ENCODE data around the gene MYBBP1A.
"Not testable (repeated sequence)": the region's sequence is repeated elsewhere in the genome, so short reads cannot be mapped to it uniquely, and the experiment has no call there.

The MYBBP1A gene

GRCh38 chr17:4588391-4588790 lies 33.2 kb upstream of the MYBBP1A start:
- DNase-seq (ENCODE audit: low spot score): no peak

DNA sequence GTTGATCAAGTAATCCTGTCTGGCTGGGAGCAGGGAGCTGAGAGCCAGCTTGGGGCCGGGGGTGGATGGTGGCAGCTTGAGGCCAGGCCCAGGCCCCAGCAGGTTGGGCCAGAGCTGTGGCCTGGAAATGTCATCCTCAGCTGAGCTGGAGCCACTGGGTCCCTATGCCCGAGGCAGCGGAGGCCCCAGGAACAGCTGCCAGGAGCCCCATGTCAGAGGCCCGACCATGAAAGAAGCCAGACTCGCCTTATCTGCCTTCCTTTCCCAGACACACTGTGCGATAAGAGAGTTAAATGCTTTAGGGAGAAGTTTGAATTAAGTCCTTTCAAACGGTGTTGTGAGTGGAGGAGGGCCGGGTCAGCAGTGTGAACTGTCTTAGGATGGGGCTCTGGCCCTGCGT lies 32.6 kb upstream of the MYBBP1A start:
- no peak for DNase-seq (ENCODE audit: low spot score)

- no peak for DNase-seq (ENCODE audit: low spot score)
These were observed 32.0 kb upstream of the MYBBP1A start for GRCh38 chr17:4587195-4587594.

GRCh38 chr17:4586043-4586442 lies 30.9 kb upstream of the MYBBP1A start:
- DNase-seq (ENCODE audit: low spot score): no peak

- no peak for DNase-seq (ENCODE audit: low spot score)
These were observed 30.4 kb upstream of the MYBBP1A start for GRCh38 chr17:4585638-4585994.

DNA sequence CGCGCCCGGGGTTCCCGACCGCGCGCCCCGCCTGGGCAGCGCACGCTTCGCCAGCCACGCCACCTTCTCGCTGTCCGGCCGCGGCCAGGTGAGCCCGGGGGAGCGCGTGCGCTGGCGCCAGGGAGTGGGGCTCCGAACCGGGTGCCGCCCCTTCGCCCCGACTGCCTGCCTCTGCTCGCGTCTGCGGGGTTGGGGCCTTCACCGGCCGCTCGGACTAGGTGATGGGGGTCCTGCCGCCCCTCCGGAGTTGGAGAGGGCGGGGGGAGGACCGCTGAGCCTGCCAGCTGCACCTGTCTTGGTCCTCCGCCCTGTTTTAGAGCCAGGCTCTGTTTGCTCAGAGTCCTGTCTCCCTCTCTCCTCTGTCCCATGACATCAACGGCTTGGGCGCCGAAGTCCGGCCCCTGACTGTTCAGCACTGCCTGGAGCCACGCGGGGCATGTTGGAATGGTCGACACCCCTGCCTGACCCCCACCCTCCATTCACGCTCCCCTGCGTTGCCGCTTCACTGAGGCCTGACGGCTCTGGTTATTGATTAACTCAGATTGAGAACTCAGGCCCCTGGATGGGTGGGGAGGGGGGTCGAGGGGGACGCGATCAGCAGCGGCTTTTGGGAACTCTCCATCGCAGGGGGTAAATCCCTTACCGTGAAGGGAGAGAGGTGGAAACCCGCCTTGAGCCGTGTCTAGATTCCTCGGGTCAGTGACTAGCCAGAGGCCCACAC lies 29.9 kb upstream of the MYBBP1A start:
- no peak for DNase-seq (ENCODE audit: low spot score)

DNA sequence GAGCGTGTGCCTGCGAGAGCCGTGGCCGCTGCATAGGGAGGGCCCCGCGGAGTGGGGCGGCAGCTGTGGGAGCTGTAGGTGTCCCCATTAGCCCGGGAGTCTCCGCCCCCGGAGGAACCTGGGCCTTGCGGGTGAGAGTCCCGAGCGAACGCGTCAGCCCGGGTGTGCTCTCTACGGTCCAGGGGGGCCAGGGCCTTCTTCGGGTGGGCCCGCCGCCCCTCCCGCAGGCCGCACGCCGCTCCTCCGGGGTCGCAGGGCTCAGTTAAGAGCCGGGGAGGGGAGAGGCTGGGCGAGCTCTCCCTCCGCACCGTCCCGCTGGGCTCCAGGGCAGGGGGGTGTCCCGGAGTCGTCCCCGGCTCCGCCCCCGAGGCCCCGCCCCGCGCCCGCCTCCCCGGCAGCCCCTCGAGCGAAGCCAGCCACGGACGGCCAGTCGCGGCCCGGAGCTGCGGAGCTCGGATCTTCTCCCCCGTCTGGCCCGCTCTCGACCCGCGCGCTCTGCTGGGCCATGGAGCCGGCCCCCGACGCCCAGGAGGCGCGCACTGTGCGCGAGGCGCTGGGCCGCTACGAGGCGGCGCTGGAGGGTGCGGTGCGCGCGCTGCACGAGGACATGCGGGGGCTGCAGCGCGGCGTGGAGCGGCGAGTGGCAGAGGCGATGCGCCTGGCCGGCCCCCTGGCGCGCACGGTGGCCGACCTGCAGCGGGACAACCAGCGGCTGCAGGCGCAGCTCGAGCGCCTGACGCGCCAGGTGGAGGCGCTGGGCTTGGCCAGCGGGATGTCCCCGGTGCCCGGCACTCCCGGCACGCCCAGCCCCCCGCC lies 29.1 kb upstream of the MYBBP1A start, which contains the start of gene SMTNL2:
Gene SMTNL2, plus strand, starts transcription at position 429 of the 816 bp plus-strand sequence. Its CDS starts 77 bp downstream, at position 506.
- no peak for DNase-seq (ENCODE audit: low spot score)

DNA sequence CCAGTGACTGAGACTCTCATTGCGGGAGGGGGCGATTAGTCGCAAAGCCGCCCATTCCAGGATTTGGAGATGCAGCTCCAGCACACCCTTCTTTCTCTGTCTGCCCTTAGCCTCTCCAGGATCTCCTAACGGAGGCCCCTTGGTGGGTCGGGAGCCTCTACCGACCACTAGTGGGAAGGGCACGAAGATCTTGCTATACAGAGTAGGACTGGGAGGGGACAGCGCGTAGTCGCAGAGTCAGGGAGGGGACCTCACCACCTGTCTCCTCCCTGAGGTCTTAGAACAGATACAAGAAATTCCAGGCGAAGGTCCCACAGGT lies 28.6 kb upstream of the MYBBP1A start:
- DNase-seq (ENCODE audit: low spot score): no peak

DNA sequence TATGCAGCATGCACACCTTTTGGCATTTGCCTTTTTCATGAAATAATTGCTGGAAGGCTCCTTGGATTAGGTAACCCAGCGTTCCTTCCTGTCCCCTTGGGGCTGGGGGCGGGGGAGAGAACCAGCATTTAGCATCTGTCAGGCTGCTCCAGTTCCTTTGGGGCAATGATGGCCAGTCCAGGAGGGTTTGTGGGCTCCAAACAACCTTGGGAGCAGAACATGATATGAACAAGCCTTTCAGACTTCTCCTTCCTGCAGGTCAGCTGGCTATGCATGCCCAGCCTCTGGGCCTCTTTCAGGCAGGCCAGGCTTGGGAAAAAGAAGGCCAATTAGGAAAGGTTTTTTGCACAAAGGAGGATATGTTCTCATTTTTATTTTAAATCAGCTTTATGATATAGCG lies 28.0 kb upstream of the MYBBP1A start:
- no peak for DNase-seq (ENCODE audit: low spot score)

DNA sequence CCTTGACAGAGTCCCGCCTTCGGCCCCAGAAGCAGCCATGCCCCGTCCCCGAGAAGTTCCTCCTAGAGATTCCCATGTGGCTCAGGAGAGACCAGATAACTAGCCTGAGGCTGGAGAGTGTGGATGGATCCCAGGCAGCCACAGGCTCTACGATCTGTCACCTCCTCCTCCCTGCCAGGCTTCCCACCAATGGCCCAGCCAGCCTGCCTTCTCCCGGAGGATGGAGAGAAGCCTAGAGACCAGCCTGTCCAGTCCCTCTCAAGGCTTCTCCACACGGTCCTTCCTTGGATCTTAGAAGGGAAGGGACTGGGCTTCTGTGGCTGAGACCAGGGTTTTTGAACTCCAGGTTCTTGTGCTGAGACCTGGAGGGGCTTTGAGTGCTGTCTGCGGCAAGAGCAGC lies 27.5 kb upstream of the MYBBP1A start:
- no peak for DNase-seq (ENCODE audit: low spot score)

- DNase-seq (ENCODE audit: low spot score): no peak
These were observed 26.9 kb upstream of the MYBBP1A start for GRCh38 chr17:4582101-4582501.

- no peak for DNase-seq (ENCODE audit: low spot score)
These were observed 25.1 kb upstream of the MYBBP1A start for GRCh38 chr17:4580291-4580690.

- DNase-seq (ENCODE audit: low spot score): no peak
These were observed 24.5 kb upstream of the MYBBP1A start for GRCh38 chr17:4579678-4580077.

DNA sequence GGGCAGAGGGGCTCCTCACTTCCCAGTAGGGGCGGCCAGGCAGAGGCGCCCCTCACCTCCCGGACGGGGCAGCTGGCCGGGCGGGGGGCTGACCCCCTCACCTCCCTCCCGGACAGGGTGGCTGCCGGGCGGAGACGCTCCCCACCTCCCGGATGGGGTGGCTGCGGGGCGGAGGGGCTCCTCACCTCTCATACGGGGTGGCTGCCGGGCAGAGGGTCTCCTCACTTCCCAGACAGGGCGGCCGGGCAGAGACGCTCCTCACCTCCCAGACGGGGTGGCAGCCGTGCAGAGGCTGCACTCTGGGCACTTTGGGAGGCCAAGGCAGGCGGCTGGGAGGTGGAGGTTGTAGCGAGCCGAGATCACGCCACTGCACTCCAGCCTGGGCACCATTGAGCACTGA lies 23.2 kb upstream of the MYBBP1A start:
- not testable (repeated sequence) for DNase-seq (ENCODE audit: low spot score)

GRCh38 chr17:4577386-4577993 lies 22.3 kb upstream of the MYBBP1A start:
- no peak for DNase-seq (ENCODE audit: low spot score)

DNA sequence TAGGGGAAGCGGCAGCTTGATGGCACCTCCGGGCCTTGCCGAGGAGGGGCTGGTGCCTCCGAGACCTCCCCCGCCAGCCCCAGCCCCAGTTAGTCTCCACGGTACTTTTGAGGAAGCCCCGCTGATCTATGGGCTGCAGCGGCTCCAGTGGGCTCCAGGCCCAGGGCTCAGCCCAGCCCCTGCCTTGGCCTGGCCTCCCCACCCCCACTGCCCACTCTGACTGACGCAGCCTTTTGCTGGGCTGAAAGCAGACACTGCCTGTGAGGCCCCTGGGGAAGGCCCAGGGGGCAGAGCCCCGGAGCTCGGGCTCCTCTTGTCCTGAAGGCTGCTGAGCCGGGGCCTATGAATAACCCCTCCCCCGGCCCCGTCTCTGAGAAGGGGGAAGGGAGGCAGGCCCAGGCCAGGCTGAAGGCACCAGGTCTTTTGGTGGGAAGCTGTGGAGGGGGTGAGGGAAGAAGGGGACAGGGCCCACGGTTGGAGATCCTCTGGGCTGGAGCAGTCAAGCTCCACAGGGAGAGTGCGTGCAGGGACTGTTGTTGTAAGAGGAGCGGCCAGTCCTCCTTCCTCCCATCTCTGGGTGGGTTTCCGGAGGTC lies 21.6 kb upstream of the MYBBP1A start:
- DNase-seq (ENCODE audit: low spot score): no peak

DNA sequence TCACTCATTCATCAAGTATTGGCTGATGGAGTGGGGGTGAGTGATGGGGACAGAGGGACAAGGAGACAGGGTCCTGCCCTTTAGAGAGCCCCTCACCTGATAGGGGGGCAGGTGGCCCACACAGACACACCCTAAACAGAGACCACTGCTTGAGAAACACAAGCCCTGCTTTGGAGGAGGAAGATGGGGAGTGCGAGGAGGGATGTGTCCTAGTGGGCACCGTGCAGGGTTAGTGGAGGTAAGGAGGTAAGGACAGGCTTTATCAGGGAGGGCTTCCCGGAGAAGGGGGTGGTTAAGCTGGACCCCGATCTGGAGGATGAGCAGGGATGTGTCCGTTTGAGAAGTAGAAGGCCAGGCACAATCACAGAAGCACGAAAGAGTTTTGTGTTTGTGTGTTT lies 21.0 kb upstream of the MYBBP1A start:
- no peak for DNase-seq (ENCODE audit: low spot score)

DNA sequence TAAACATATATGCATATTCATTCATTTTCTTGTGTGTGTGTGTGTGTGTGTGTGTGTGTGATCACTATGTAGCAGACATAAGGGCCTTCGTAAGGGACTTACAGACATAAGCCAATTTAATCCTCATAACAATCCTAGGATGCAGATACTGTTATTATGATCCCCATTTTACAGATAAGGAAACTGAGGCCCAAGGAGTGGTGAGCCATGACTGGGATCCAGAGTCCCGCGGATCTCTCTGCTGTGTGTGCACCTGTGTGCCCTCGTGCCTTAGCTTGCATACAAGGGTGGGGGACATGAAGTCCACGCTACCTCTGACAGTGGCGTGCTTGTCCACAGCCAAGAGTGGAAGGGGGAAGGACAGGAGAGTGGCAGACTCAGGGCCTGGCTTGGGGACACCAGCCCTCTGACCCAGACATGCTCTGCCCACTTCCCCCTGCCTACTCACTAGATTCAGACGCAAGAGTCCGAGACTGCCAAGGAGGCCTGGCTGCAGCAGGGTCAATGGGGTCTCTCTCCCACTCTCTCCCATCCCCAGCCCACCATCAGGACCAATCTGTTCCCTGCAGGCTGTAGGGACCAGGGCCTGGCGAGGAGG lies 19.4 kb upstream of the MYBBP1A start:
- no peak for DNase-seq (ENCODE audit: low spot score)

- peak; percentile 33 for DNase-seq (ENCODE audit: low spot score)
These were observed 18.5 kb upstream of the MYBBP1A start for GRCh38 chr17:4573669-4574068.

DNA sequence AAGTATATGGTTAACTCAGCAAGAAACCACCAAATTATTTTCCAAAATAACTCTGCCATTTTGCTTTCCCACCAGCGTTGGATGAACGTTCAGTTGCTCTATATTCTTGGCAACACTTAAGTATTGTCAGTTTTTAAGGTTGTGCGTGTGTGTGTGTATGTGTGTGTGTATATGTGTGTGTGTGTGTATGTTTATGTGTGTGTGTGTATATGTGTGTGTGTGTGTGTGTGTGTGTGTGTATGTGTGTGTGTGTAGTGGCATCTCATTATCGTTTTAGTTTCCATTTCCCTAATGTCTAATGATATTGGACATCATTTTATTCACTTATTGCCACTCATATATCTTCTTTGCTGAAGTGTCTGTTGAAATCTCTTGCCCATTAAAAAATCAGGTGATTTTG lies 17.9 kb upstream of the MYBBP1A start:
- no peak for DNase-seq (ENCODE audit: low spot score)

GRCh38 chr17:4572131-4572530 lies 16.9 kb upstream of the MYBBP1A start:
- no peak for DNase-seq (ENCODE audit: low spot score)

DNA sequence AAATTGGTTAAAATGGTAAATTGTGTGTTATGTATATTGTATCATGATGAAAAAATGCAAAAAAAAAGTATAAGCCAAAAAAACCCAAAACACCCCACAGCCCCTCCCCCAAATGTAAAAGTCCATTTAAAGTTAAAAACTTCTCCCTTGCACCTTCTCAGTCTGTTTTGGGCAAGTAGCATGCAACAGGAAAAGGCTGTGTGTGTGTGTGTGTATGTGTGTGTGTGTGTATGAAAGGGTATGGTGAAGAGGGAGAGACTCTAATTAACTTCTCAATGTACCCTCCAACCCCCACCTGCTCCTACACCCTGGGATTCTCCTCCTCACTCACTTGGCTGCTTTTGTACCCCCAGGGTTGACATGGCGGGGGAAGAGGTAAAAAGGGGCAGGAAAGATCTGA lies 14.4 kb upstream of the MYBBP1A start:
- DNase-seq (ENCODE audit: low spot score): no peak

GRCh38 chr17:4566785-4567184 lies 11.6 kb upstream of the MYBBP1A start:
- DNase-seq (ENCODE audit: low spot score): peak; percentile 61

Measured in NAMALWA (cell line).